K562 (cell line): ENCODE measurements around the gene SDSL. TPM values are rescaled to one million over a fixed set of nuclear protein-coding genes. Genes with fewer than 3 reads are reported as not detected.

Experiments used
- ATAC-seq: fragments of 200-7000 bp; cut with Tn5 transposase; 3 replicates; pipeline ENCODE4 v1.9.1; 2020; ENCODE audit warnings: moderate library complexity
- BruUV-seq: library from RNA; stranded (reverse); fragments of 400-500 nt; replicated peaks from 2 replicates; lab custom pipeline; 2021; lab: Mats Ljungman, UMichigan
- CTCF ChIA-PET: fragments of 300-600 bp; formaldehyde crosslinking; extraction: SDS; loops from one replicate; lab custom pipeline; 2021; ENCODE audit warnings: low intra/inter-chr PET ratio; lab: Yijun Ruan, JAX
- POLR2A ChIA-PET: fragments of 300-600, 350-650 bp; sonication (Branson Sonifier 250); formaldehyde crosslinking; extraction: SDS; loops from one replicate; lab custom pipeline; 2021; ENCODE audit warnings: antibody characterized with exemption, inconsistent platforms; lab: Yijun Ruan, JAX
- DNase-seq, 4 experiments: peaks; one replicate each; pipeline versions ENCODE4 v3.0.0 to v3.0.0-alpha.2; 2011 to 2018; ENCODE audit warnings: low spot score in 3 of 4, mixed read lengths in 3 of 4; ENCODE audit errors: extremely low read depth in 1 of 4
- FAIRE-seq: peaks from 2 replicates; lab custom pipeline; 2011; peaks lifted over from hg19 to GRCh38; lab: Jason Lieb, UNC
- H2AFZ ChIP-seq: 2 replicates; pipeline ENCODE4 v1.6.0; 2011; ENCODE audit warnings: low read depth, low read length, control low read depth, inconsistent platforms
- H3K27ac ChIP-seq: fragments of 200-600 bp; 3 replicates; pipeline ENCODE4 v1.8.0; 2011; ENCODE audit warnings: low read depth, mild to moderate bottlenecking, control low read depth, inconsistent platforms, low read length, moderate library complexity, mixed read lengths; ENCODE audit errors: extremely low read depth
- H3K27me3 ChIP-seq, 2 experiments: fragments of 300-600 bp in 1 of 2; 2 replicates in 1 of 2; 3 replicates in 1 of 2; pipeline versions ENCODE4 v1.6.0 to v1.8.0; 2011; ENCODE audit warnings: inconsistent platforms in 2 of 2, low read length in 2 of 2, mild to moderate bottlenecking in 1 of 2, mixed read lengths in 1 of 2, moderate library complexity in 1 of 2; ENCODE audit not compliant: control insufficient read depth in 2 of 2, insufficient read depth in 2 of 2
- H3K36me3 ChIP-seq: fragments of 300-600 bp; 3 replicates; pipeline ENCODE4 v1.8.0; 2011; ENCODE audit warnings: mild to moderate bottlenecking, low read length, inconsistent platforms; ENCODE audit not compliant: control insufficient read depth, insufficient read depth
- H3K4me1 ChIP-seq, 2 experiments: fragments of 200-600 bp in 1 of 2; replicated peaks in 1 of 2; 2 replicates in 1 of 2; 3 replicates in 1 of 2; pipeline versions ENCODE4 v1.5.1 to v1.8.0; 2011; ENCODE audit warnings: inconsistent platforms in 2 of 2, low read length in 2 of 2, mild to moderate bottlenecking in 1 of 2, mixed read lengths in 1 of 2, moderate library complexity in 1 of 2; ENCODE audit not compliant: control insufficient read depth in 2 of 2, insufficient read depth in 2 of 2
- H3K4me2 ChIP-seq: 2 replicates; pipeline ENCODE4 v1.6.1; 2011; ENCODE audit warnings: low read length, control low read depth, inconsistent platforms, mixed read lengths; ENCODE audit not compliant: insufficient read depth
- H3K4me3 ChIP-seq: fragments of 200-600 bp; sonication (generic), shearing (Covaris generic); 2 replicates; pipeline ENCODE4 v1.5.1; 2016; ENCODE audit warnings: control low read depth, inconsistent platforms
- H3K79me2 ChIP-seq: fragments of 200-600 bp; 3 replicates; pipeline ENCODE4 v1.8.0; 2011; ENCODE audit warnings: low read length, inconsistent platforms; ENCODE audit not compliant: control insufficient read depth, insufficient read depth
- H3K9ac ChIP-seq, 2 experiments: 2 replicates each; pipeline versions ENCODE4 v1.6.0 to v1.6.1; 2011; ENCODE audit warnings: low read depth in 2 of 2, low read length in 2 of 2, control low read depth in 1 of 2, inconsistent platforms in 1 of 2, mild to moderate bottlenecking in 1 of 2, mixed read lengths in 1 of 2; ENCODE audit not compliant: insufficient read depth in 1 of 2
- H3K9me1 ChIP-seq: one replicate; pipeline ENCODE4 v1.6.0; 2011; ENCODE audit warnings: inconsistent platforms, mild to moderate bottlenecking, low read length, moderate library complexity; ENCODE audit not compliant: control insufficient read depth, insufficient read depth
- H3K9me3 ChIP-seq: replicated peaks from 2 replicates; pipeline ENCODE4 v1.5.1; 2011; ENCODE audit warnings: low read depth, low read length, inconsistent platforms; ENCODE audit not compliant: control insufficient read depth, insufficient read depth
- H4K20me1 ChIP-seq: replicated peaks from 2 replicates; pipeline ENCODE4 v1.6.1; 2011; ENCODE audit warnings: low read length, inconsistent platforms, mixed read lengths; ENCODE audit not compliant: control insufficient read depth, insufficient read depth
- ATF1 ChIP-seq, 2 experiments: fragments of 450-650 bp in 1 of 2; IDR thresholded peaks; 2 replicates each; pipeline ENCODE4 v1.6.1; 2016; ENCODE audit warnings: missing compliant biosample characterization in 1 of 2, missing genetic modification characterization in 1 of 2
- ATF7 ChIP-seq: fragments of 450-650 bp; IDR thresholded peaks from 2 replicates; pipeline ENCODE4 v1.7.1; 2014; ENCODE audit warnings: mild to moderate bottlenecking, moderate library complexity
- CBX3 ChIP-seq, 2 experiments: IDR thresholded peaks; 1 replicate in 1 of 2; 2 replicates in 1 of 2; pipeline ENCODE4 v1.6.1; 2012; ENCODE audit warnings: inconsistent platforms in 2 of 2, low read length in 2 of 2, borderline replicate concordance in 1 of 2, control low read depth in 1 of 2
- CEBPB ChIP-seq: fragments of 450-650 bp; IDR thresholded peaks from 2 replicates; pipeline ENCODE4 v1.6.1; 2016; ENCODE audit warnings: missing genetic modification characterization, missing compliant biosample characterization
- CTCFL ChIP-seq: IDR thresholded peaks from 2 replicates; pipeline ENCODE4 v1.6.1; 2011; ENCODE audit warnings: borderline replicate concordance, low read depth, mild to moderate bottlenecking, moderate library complexity, low read length; ENCODE audit not compliant: insufficient read depth, poor library complexity, severe bottlenecking
- ETS2 ChIP-seq: IDR thresholded peaks from 2 replicates; pipeline ENCODE4 v1.6.1; 2016; ENCODE audit warnings: borderline replicate concordance, missing genetic modification characterization, mild to moderate bottlenecking, moderate library complexity, missing compliant biosample characterization; ENCODE audit not compliant: poor library complexity, severe bottlenecking
- GTF2B ChIP-seq: IDR thresholded peaks from 2 replicates; pipeline ENCODE4 v1.6.1; 2011; ENCODE audit not compliant: insufficient read length; ENCODE audit errors: extremely low read depth
- KDM2B ChIP-seq: fragments of 250-450 bp; sonication (Bioruptor Pico); IDR thresholded peaks from 2 replicates; pipeline ENCODE4 v1.8.0; 2021; ENCODE audit warnings: mild to moderate bottlenecking, moderate library complexity
- MAX ChIP-seq: sonication (generic); formaldehyde crosslinking; IDR thresholded peaks from 2 replicates; pipeline ENCODE4 v1.9.0; 2022; ENCODE audit warnings: mild to moderate bottlenecking, missing genetic modification reagents
- PHF8 ChIP-seq: fragments of 200-600 bp; sonication (generic); IDR thresholded peaks from 2 replicates; pipeline ENCODE4 v1.6.1; 2012; ENCODE audit warnings: mixed run types, mild to moderate bottlenecking, inconsistent platforms, low read length, moderate library complexity, borderline replicate concordance
- POLR2A ChIP-seq: fragments of 450-650 bp; conservative IDR thresholded peaks from 2 replicates; pipeline ENCODE4 v1.6.1; 2016
- SIRT6 ChIP-seq: IDR thresholded peaks from one replicate; pipeline ENCODE4 v1.6.1; 2012; ENCODE audit warnings: low read depth, mild to moderate bottlenecking, control low read depth, inconsistent platforms, low read length, moderate library complexity
- SREBF1 ChIP-seq: fragments of 150-350 bp; IDR thresholded peaks from 2 replicates; pipeline ENCODE4 v1.6.1; 2014; ENCODE audit warnings: antibody characterized with exemption, low read depth, low read length, borderline replicate concordance
- ZBTB1 ChIP-seq: sonication (generic); formaldehyde crosslinking; IDR thresholded peaks from 2 replicates; pipeline ENCODE4 v1.8.1; 2023; ENCODE audit warnings: missing genetic modification reagents, low read depth, mild to moderate bottlenecking, borderline replicate concordance
- ZNF354B ChIP-seq: fragments of 250-450 bp; sonication (Bioruptor Pico); IDR thresholded peaks from 2 replicates; pipeline ENCODE4 v1.4.0; 2020
- ZNF639 ChIP-seq, 2 experiments: fragments of 200-800 bp in 1 of 2; sonication (Bioruptor generic) in 1 of 2; sonication (generic) in 1 of 2; formaldehyde crosslinking in 1 of 2; IDR thresholded peaks in 1 of 2; conservative IDR thresholded peaks in 1 of 2; 2 replicates each; pipeline versions ENCODE4 v1.5.0 to v1.6.1; 2016 to 2020; ENCODE audit warnings: missing compliant biosample characterization in 1 of 2, missing genetic modification characterization in 1 of 2, missing genetic modification reagents in 1 of 2
- in situ Hi-C: fragments of 300-500 bp; cut with MboI; formaldehyde crosslinking; loops from 4 replicates; pipeline ENCODE4 v1.15.0; 2018; ENCODE audit warnings: inconsistent platforms, mixed read lengths
- intact Hi-C: fragments of 100-400 bp; cut with micrococcal nuclease; formaldehyde crosslinking; loops from 2 replicates; pipeline ENCODE4 v1.14.2; 2022
- polyA plus RNA-seq, 8 experiments: library from polyadenylated mRNA; depleted of rRNA in 4 of 8; stranded (reverse) in 5 of 8; unstranded in 3 of 8; fragments of >200 nt; fragmentation: Nextera tagmentation in 2 of 8; fragmentation: Illumina TruSeq in 1 of 8; extraction: Ambion mirVana in 2 of 8; extraction: Trizol in 1 of 8; gene quantifications; 2 replicates each; pipeline versions ENCODE4 v1.2.1 to v1.2.3, GENCODE V29; 2011 to 2014; ENCODE audit warnings: inconsistent platforms in 1 of 8, missing spikeins in 1 of 8
- total RNA-seq, 7 experiments: library from RNA; depleted of rRNA in 6 of 7; stranded (reverse); fragments of >200 nt in 6 of 7; fragmentation: Illumina TruSeq in 2 of 7; extraction: Trizol in 2 of 7; gene quantifications; 2 replicates each; pipeline versions ENCODE4 v1.2.1 to v1.2.3, GENCODE V29; 2011 to 2021; ENCODE audit warnings: low replicate concordance in 1 of 7

SDSL gene
- total and polyA plus RNA-seq, 9 of the 15 experiments (the other 6 are each of a cell fraction or from before 2014, with no cell fraction given): 0.31 to 11.0 (median 7.4) TPM

GRCh38 chr12:113428482-113428881 is 6.3 kb downstream of the SDSL start (continued):
- TF ChIP-seq MAX (CRISPR knock-in tag) (no peak), ATF1 (CRISPR knock-in tag; IDR thresholded peaks at IDR 0.05) (no peak), ATF1 (tag; IDR thresholded peaks at IDR 0.05) (no peak), GTF2B (no peak), ZNF639 (CRISPR knock-in tag; conservative IDR thresholded peaks at IDR 0.05 in 1 of 2, IDR thresholded peaks at IDR 0.05 in 1 of 2) (no peak), ATF7 (no peak), POLR2A (no peak), PHF8 (no peak)
- TF ChIP-seq, all 486 proteins: peak for 0

- Histone ChIP-seq H2AFZ (no peak overlapping the region), H3K27ac (no peak overlapping the region), H3K27me3 (peaks cover 0 to 11% of the 10 kb centered on the region in 2 experiments; a peak in 2 of 5 replicates), H3K4me2 (no peak overlapping the region), H3K9ac (no peak overlapping the region), H3K79me2 (no peaks in the 10 kb centered on the region), H3K4me3 (no peak overlapping the region), H3K9me3 (peaks cover 4% of the 10 kb centered on the region; the same call in 1 of the 2 replicates), H4K20me1 (no peaks in the 10 kb centered on the region), H3K4me1 (no peaks in the 10 kb centered on the region), H3K9me1 (no peaks in the 10 kb centered on the region), H3K36me3 (no peaks in the 10 kb centered on the region)
- no peak for FAIRE-seq
- in situ Hi-C loops (loop anchor here (5.0 kb wide), 1 partner anchor 121 kb away; no protein-coding TSS in a partner anchor), intact Hi-C loops (no loop called here)
- DNase-seq: no peak
- no TSS peak for BruUV-seq
- CTCF ChIA-PET: no interaction called here
- ATAC-seq: no peak
- POLR2A ChIA-PET: no interaction called here
- no peak for TF ChIP-seq CBX3 (IDR thresholded peaks at IDR 0.05; ENCODE audit: borderline replicate concordance in 1 of 2, low read length in 2 of 2)
- no peak for TF ChIP-seq SREBF1
- no peak for TF ChIP-seq CEBPB (tag)
- TF ChIP-seq KDM2B (CRISPR knock-in tag): no peak
- TF ChIP-seq ZNF354B (CRISPR knock-in tag): no peak
- no peak for TF ChIP-seq CTCFL
- TF ChIP-seq ETS2 (tag): no peak
- no peak for TF ChIP-seq SIRT6
- TF ChIP-seq ZBTB1 (CRISPR knock-in tag): no peak
These were observed 10.8 kb downstream of the SDSL start for GRCh38 chr12:113432986-113433385.
